GM23338 (cell line): ENCODE results near the gene MAP6D1. TPM values are rescaled to one million over a fixed set of nuclear protein-coding genes. Genes with fewer than 3 reads are reported as not detected.

ENCODE experiments used
- ATAC-seq: fragments of 200-7000 bp; cut with Tn5 transposase; 3 replicates; pipeline ENCODE4 v1.9.1; 2020
- DNase-seq: peaks from one replicate; pipeline ENCODE4 v3.0.0-alpha.2; 2015; ENCODE audit warnings: low spot score
- H2AFZ ChIP-seq: fragments of 200-600 bp; sonication (generic); 2 replicates; pipeline ENCODE4 v1.8.0; 2016; ENCODE audit warnings: antibody characterized with exemption, mild to moderate bottlenecking, moderate library complexity
- H3F3A ChIP-seq: fragments of 200-600 bp; sonication (generic); replicated peaks from 2 replicates; pipeline ENCODE4 v1.8.0; 2017; ENCODE audit warnings: antibody characterized with exemption, mixed run types, low read depth
- H3K27ac ChIP-seq: fragments of 200-600 bp; sonication (generic); 2 replicates; pipeline ENCODE4 v1.6.1; 2016; ENCODE audit warnings: low read depth
- H3K27me3 ChIP-seq: fragments of 200-600 bp; sonication (generic); 2 replicates; pipeline ENCODE4 v1.8.0; 2016; ENCODE audit warnings: mild to moderate bottlenecking, mixed run types, moderate library complexity; ENCODE audit not compliant: insufficient read depth
- H3K36me3 ChIP-seq: fragments of 200-600 bp; sonication (generic); 2 replicates; pipeline ENCODE4 v1.8.0; 2016; ENCODE audit warnings: mild to moderate bottlenecking; ENCODE audit not compliant: insufficient read depth
- H3K4me1 ChIP-seq: fragments of 200-600 bp; sonication (generic); 2 replicates; pipeline ENCODE4 v1.8.0; 2016; ENCODE audit warnings: mild to moderate bottlenecking, moderate library complexity; ENCODE audit not compliant: insufficient read depth
- H3K4me2 ChIP-seq: fragments of 200-600 bp; sonication (generic); 2 replicates; pipeline ENCODE4 v1.7.1; 2017; ENCODE audit warnings: mixed run types
- H3K4me3 ChIP-seq: fragments of 200-600 bp; sonication (generic); 2 replicates; pipeline ENCODE4 v1.6.1; 2016; ENCODE audit warnings: mixed run types
- H3K79me2 ChIP-seq: fragments of 200-600 bp; sonication (generic); replicated peaks from 2 replicates; pipeline ENCODE4 v1.8.0; 2017; ENCODE audit warnings: mild to moderate bottlenecking; ENCODE audit not compliant: insufficient read depth
- H3K9me2 ChIP-seq: fragments of 200-600 bp; sonication (generic); 2 replicates; pipeline ENCODE4 v1.8.0; 2017; ENCODE audit not compliant: insufficient read depth
- H4K20me1 ChIP-seq: fragments of 200-600 bp; sonication (generic); replicated peaks from 2 replicates; pipeline ENCODE4 v1.8.0; 2017; ENCODE audit warnings: mild to moderate bottlenecking; ENCODE audit not compliant: insufficient read depth
- H3K27ac Mint-ChIP-seq: 2 replicates; pipeline ENCODE4 v1.8.0; 2020; ENCODE audit warnings: inconsistent platforms, mild to moderate bottlenecking, moderate library complexity, mixed read lengths
- H3K27me3 Mint-ChIP-seq: 3 replicates; pipeline ENCODE4 v1.8.0; 2022; ENCODE audit warnings: low read depth, mild to moderate bottlenecking, moderate library complexity, mixed read lengths, inconsistent platforms; ENCODE audit not compliant: insufficient read depth, poor library complexity
- H3K36me3 Mint-ChIP-seq: 3 replicates; pipeline ENCODE4 v1.8.0; 2021; ENCODE audit warnings: low read depth, mild to moderate bottlenecking, inconsistent platforms, moderate library complexity, mixed read lengths
- H3K4me1 Mint-ChIP-seq: 3 replicates; pipeline ENCODE4 v1.8.0; 2020; ENCODE audit warnings: mild to moderate bottlenecking, inconsistent platforms, mixed read lengths
- H3K4me3 Mint-ChIP-seq: 3 replicates; pipeline ENCODE4 v1.8.0; 2021; ENCODE audit warnings: moderate library complexity, mild to moderate bottlenecking, inconsistent platforms, mixed read lengths
- H3K9me3 Mint-ChIP-seq: 3 replicates; pipeline ENCODE4 v1.8.0; 2020; ENCODE audit warnings: moderate library complexity, mild to moderate bottlenecking, inconsistent platforms, mixed read lengths
- EZH2phosphoT487 ChIP-seq: fragments of 200-600 bp; sonication (generic); IDR thresholded peaks from one replicate; pipeline ENCODE4 v1.8.1; 2018; ENCODE audit warnings: antibody characterized with exemption; ENCODE audit not compliant: unreplicated experiment
- JUNB ChIP-seq: IDR thresholded peaks from one replicate; pipeline ENCODE4 v1.6.1; 2016; ENCODE audit warnings: antibody characterized with exemption; ENCODE audit not compliant: unreplicated experiment
- NANOG ChIP-seq: IDR thresholded peaks from 2 replicates; pipeline ENCODE4 v1.6.1; 2016; ENCODE audit warnings: antibody characterized with exemption, borderline replicate concordance
- POLR2AphosphoS5 ChIP-seq: IDR thresholded peaks from 2 replicates; pipeline ENCODE4 v1.6.1; 2016; ENCODE audit warnings: antibody characterized with exemption, low read depth
- STAT1 ChIP-seq: IDR thresholded peaks from one replicate; pipeline ENCODE4 v1.6.1; 2016; ENCODE audit warnings: antibody characterized with exemption; ENCODE audit not compliant: unreplicated experiment
- ZNF114 ChIP-seq: fragments of 250-450 bp; sonication (Bioruptor Pico); IDR thresholded peaks from 2 replicates; pipeline ENCODE4 v1.5.0; 2020; ENCODE audit warnings: mild to moderate bottlenecking, moderate library complexity
- polyA plus RNA-seq: library from polyadenylated mRNA; unstranded; fragments of >200 nt; fragmentation: Nextera tagmentation; extraction: Ambion mirVana; gene quantifications from 2 replicates; pipeline ENCODE4 v1.2.1, GENCODE V29; 2016
- total RNA-seq: library from RNA; depleted of rRNA; stranded (reverse); fragments of >200 nt; shearing (Covaris generic); gene quantifications from 2 replicates; pipeline ENCODE4 v1.2.3, GENCODE V29; 2014
- TF ChIP-seq, protein P1 (sequence below): fragments of 250-450 bp; sonication (Bioruptor Pico); IDR thresholded peaks from 2 replicates; pipeline ENCODE4 v1.5.0; 2020; ENCODE audit warnings: mild to moderate bottlenecking, moderate library complexity
- TF ChIP-seq, protein P2 (sequence below): IDR thresholded peaks from one replicate; pipeline ENCODE4 v1.6.1; 2018; ENCODE audit warnings: antibody characterized with exemption; ENCODE audit not compliant: unreplicated experiment

The MAP6D1 gene
- total and polyA plus RNA-seq, 2 experiments from 2014 or later: 2.6 to 8.2 TPM

DNA sequence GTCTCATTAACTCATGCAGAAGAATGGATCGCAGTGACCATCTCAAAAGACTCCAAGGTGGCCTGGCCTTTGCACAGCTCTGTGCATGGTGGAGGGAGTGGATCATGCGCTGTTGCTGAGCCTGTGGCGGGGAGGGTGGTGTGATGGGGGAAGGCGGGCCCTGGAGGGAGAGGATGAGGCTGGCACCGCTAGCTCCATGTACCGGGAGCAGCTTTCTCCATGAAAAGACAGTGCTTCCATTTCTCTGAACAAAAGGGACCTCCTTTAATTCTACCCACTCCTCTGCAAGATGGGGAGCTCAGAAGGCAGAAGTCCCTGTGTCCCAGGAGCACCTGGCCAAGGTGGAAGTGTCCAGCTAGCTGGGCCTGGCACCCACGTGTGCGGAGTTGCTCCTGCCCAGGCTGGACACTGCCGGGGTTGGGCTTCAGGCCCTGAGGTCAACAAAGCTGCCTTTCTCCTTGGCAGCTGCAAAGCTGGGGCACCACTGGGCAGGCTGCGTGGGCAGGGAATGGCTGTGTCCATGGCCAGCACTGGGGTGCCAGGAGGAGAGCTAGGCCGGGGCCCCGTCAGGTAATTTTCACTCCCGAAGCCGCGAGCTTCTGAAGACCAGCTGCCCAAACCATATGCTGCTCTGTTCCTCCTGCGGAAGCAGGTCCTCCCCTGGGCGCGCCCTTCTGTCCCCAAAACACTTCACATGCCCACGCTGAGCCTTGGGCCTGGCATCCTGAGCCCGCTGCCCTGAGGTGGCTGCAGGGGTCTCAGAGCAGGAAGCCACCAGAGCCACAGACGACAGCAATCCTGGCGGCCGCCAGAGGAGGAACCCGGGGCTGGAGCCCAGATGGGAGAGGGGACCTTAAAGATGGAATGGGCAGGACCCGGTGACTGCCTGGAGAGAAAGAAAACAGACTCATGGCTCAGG is 6.4 kb downstream of the MAP6D1 start:
- H3K4me1 Mint-ChIP-seq: peaks cover 13% of the 10 kb centered on the region
- H3K27me3 ChIP-seq: peaks cover 7% of the 10 kb centered on the region; the same call in 1 of the 2 replicates
- H3K4me3 ChIP-seq: no peak overlapping the region
- no peaks in the 10 kb centered on the region for H3K36me3 ChIP-seq
- no peak overlapping the region for H3K4me3 Mint-ChIP-seq
- DNase-seq (no peak), ATAC-seq (no peak)
- H3K36me3 Mint-ChIP-seq: peaks cover 16% of the 10 kb centered on the region
- no peak overlapping the region for H3K4me2 ChIP-seq
- no peak overlapping the region for H3K27ac Mint-ChIP-seq
- no peaks in the 10 kb centered on the region for H3K9me2 ChIP-seq
- no peaks in the 10 kb centered on the region for H3K9me3 Mint-ChIP-seq
- H4K20me1 ChIP-seq: peaks cover 2% of the 10 kb centered on the region
- no peaks in the 10 kb centered on the region for H3F3A ChIP-seq
- no peaks in the 10 kb centered on the region for H3K79me2 ChIP-seq
- peaks cover 20% of the 10 kb centered on the region for H3K27me3 Mint-ChIP-seq
- H3K27ac ChIP-seq: no peak overlapping the region
- no peak overlapping the region for H2AFZ ChIP-seq
- H3K4me1 ChIP-seq: no peaks in the 10 kb centered on the region; the same call in 1 of the 2 replicates
- TF ChIP-seq EZH2phosphoT487 (no peak), JUNB (no peak), ZNF114 (no peak), POLR2AphosphoS5 (no peak), STAT1 (no peak), NANOG (no peak)
- TF ChIP-seq, protein P1, sequence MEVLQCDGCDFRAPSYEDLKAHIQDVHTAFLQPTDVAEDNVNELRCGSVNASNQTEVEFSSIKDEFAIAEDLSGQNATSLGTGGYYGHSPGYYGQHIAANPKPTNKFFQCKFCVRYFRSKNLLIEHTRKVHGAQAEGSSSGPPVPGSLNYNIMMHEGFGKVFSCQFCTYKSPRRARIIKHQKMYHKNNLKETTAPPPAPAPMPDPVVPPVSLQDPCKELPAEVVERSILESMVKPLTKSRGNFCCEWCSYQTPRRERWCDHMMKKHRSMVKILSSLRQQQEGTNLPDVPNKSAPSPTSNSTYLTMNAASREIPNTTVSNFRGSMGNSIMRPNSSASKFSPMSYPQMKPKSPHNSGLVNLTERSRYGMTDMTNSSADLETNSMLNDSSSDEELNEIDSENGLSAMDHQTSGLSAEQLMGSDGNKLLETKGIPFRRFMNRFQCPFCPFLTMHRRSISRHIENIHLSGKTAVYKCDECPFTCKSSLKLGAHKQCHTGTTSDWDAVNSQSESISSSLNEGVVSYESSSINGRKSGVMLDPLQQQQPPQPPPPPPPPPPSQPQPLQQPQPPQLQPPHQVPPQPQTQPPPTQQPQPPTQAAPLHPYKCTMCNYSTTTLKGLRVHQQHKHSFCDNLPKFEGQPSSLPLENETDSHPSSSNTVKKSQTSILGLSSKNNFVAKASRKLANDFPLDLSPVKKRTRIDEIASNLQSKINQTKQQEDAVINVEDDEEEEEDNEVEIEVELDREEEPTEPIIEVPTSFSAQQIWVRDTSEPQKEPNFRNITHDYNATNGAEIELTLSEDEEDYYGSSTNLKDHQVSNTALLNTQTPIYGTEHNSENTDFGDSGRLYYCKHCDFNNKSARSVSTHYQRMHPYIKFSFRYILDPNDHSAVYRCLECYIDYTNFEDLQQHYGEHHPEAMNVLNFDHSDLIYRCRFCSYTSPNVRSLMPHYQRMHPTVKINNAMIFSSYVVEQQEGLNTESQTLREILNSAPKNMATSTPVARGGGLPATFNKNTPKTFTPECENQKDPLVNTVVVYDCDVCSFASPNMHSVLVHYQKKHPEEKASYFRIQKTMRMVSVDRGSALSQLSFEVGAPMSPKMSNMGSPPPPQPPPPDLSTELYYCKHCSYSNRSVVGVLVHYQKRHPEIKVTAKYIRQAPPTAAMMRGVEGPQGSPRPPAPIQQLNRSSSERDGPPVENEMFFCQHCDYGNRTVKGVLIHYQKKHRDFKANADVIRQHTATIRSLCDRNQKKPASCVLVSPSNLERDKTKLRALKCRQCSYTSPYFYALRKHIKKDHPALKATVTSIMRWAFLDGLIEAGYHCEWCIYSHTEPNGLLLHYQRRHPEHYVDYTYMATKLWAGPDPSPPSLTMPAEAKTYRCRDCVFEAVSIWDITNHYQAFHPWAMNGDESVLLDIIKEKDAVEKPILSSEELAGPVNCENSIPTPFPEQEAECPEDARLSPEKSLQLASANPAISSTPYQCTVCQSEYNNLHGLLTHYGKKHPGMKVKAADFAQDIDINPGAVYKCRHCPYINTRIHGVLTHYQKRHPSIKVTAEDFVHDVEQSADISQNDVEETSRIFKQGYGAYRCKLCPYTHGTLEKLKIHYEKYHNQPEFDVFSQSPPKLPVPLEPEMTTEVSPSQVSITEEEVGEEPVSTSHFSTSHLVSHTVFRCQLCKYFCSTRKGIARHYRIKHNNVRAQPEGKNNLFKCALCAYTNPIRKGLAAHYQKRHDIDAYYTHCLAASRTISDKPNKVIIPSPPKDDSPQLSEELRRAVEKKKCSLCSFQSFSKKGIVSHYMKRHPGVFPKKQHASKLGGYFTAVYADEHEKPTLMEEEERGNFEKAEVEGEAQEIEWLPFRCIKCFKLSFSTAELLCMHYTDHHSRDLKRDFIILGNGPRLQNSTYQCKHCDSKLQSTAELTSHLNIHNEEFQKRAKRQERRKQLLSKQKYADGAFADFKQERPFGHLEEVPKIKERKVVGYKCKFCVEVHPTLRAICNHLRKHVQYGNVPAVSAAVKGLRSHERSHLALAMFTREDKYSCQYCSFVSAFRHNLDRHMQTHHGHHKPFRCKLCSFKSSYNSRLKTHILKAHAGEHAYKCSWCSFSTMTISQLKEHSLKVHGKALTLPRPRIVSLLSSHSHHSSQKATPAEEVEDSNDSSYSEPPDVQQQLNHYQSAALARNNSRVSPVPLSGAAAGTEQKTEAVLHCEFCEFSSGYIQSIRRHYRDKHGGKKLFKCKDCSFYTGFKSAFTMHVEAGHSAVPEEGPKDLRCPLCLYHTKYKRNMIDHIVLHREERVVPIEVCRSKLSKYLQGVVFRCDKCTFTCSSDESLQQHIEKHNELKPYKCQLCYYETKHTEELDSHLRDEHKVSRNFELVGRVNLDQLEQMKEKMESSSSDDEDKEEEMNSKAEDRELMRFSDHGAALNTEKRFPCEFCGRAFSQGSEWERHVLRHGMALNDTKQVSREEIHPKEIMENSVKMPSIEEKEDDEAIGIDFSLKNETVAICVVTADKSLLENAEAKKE (CRISPR knock-in tag): no peak
- TF ChIP-seq, protein P2, sequence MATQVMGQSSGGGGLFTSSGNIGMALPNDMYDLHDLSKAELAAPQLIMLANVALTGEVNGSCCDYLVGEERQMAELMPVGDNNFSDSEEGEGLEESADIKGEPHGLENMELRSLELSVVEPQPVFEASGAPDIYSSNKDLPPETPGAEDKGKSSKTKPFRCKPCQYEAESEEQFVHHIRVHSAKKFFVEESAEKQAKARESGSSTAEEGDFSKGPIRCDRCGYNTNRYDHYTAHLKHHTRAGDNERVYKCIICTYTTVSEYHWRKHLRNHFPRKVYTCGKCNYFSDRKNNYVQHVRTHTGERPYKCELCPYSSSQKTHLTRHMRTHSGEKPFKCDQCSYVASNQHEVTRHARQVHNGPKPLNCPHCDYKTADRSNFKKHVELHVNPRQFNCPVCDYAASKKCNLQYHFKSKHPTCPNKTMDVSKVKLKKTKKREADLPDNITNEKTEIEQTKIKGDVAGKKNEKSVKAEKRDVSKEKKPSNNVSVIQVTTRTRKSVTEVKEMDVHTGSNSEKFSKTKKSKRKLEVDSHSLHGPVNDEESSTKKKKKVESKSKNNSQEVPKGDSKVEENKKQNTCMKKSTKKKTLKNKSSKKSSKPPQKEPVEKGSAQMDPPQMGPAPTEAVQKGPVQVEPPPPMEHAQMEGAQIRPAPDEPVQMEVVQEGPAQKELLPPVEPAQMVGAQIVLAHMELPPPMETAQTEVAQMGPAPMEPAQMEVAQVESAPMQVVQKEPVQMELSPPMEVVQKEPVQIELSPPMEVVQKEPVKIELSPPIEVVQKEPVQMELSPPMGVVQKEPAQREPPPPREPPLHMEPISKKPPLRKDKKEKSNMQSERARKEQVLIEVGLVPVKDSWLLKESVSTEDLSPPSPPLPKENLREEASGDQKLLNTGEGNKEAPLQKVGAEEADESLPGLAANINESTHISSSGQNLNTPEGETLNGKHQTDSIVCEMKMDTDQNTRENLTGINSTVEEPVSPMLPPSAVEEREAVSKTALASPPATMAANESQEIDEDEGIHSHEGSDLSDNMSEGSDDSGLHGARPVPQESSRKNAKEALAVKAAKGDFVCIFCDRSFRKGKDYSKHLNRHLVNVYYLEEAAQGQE: no peak
